HEK293T (cell line): ENCODE measurements around the gene C9orf152.

Source experiments
- BHLHE40 ChIP-seq: fragments of 450-650 bp; IDR thresholded peaks from 2 replicates; pipeline ENCODE4 v1.6.1; 2016; ENCODE audit warnings: mild to moderate bottlenecking, moderate library complexity, borderline replicate concordance
- CTBP1 ChIP-seq: fragments of 450-650 bp; IDR thresholded peaks from 2 replicates; pipeline ENCODE4 v1.6.1; 2016; ENCODE audit warnings: borderline replicate concordance
- ELF4 ChIP-seq: fragments of 450-650 bp; IDR thresholded peaks from 2 replicates; pipeline ENCODE4 v1.6.1; 2017; ENCODE audit warnings: antibody characterized with exemption
- FOXA1 ChIP-seq: fragments of 450-650 bp; IDR thresholded peaks from 2 replicates; pipeline ENCODE4 v1.6.1; 2016; ENCODE audit warnings: mild to moderate bottlenecking
- FOXK2 ChIP-seq: fragments of 450-650 bp; IDR thresholded peaks from 2 replicates; pipeline ENCODE4 v1.6.1; 2016; ENCODE audit warnings: mild to moderate bottlenecking
- FOXM1 ChIP-seq: fragments of 450-650 bp; IDR thresholded peaks from 2 replicates; pipeline ENCODE4 v1.6.1; 2017; ENCODE audit warnings: mild to moderate bottlenecking, borderline replicate concordance
- LEF1 ChIP-seq: fragments of 450-650 bp; IDR thresholded peaks from 2 replicates; pipeline ENCODE4 v1.6.1; 2017; ENCODE audit warnings: mild to moderate bottlenecking, borderline replicate concordance
- NFRKB ChIP-seq: fragments of 450-650 bp; IDR thresholded peaks from 2 replicates; pipeline ENCODE4 v1.6.1; 2016; ENCODE audit warnings: mild to moderate bottlenecking, moderate library complexity
- SP1 ChIP-seq: fragments of 450-650 bp; IDR thresholded peaks from 2 replicates; pipeline ENCODE4 v1.6.1; 2017
- SUZ12 ChIP-seq: fragments of 450-650 bp; IDR thresholded peaks from 2 replicates; pipeline ENCODE4 v1.6.1; 2016; ENCODE audit warnings: mild to moderate bottlenecking
- TARDBP ChIP-seq: fragments of 450-650 bp; IDR thresholded peaks from 2 replicates; pipeline ENCODE4 v1.6.1; 2016
- ZNF384 ChIP-seq: fragments of 450-650 bp; IDR thresholded peaks from 2 replicates; pipeline ENCODE4 v1.6.1; 2016
- TF ChIP-seq, protein P1 (sequence below): fragments of 450-650 bp; IDR thresholded peaks from 2 replicates; pipeline ENCODE4 v1.6.1; 2016

DNA sequence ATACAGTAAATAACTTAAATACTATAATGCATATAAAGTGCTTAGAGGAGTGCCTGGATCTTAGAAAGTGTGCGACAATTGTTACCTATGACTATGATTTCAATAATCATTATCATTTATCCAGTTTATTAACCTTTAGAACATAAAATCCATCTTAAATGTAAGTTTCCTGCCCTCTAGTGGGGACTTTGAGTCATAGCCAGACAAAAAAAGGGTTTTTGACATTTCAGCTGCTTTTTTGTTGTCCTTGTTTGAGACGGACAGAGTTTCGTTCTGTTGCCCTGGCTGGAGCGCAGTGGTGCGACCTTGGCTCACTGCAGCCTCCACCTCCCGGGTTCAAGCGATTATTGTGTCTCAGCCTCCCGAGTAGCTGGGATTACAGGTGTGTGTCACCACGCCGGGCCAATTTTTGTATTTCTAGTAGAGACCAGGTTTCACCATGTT lies 9.7 kb upstream of the C9orf152 start:
- TF ChIP-seq BHLHE40, result no peak
- TF ChIP-seq FOXM1, result no peak
- TF ChIP-seq LEF1, result no peak
- no peak for TF ChIP-seq CTBP1
- no peak for TF ChIP-seq FOXK2
- TF ChIP-seq, protein P1, sequence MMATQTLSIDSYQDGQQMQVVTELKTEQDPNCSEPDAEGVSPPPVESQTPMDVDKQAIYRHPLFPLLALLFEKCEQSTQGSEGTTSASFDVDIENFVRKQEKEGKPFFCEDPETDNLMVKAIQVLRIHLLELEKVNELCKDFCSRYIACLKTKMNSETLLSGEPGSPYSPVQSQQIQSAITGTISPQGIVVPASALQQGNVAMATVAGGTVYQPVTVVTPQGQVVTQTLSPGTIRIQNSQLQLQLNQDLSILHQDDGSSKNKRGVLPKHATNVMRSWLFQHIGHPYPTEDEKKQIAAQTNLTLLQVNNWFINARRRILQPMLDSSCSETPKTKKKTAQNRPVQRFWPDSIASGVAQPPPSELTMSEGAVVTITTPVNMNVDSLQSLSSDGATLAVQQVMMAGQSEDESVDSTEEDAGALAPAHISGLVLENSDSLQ, result no peak
- no peak for TF ChIP-seq SP1
- TF ChIP-seq ELF4, result no peak
- TF ChIP-seq ZNF384, result no peak
- TF ChIP-seq FOXA1, result no peak
- no peak for TF ChIP-seq TARDBP
- TF ChIP-seq SUZ12, result no peak
- TF ChIP-seq NFRKB, result no peak
